ENCODE data around the gene TRAF1.

Gene TRAF1

DNA sequence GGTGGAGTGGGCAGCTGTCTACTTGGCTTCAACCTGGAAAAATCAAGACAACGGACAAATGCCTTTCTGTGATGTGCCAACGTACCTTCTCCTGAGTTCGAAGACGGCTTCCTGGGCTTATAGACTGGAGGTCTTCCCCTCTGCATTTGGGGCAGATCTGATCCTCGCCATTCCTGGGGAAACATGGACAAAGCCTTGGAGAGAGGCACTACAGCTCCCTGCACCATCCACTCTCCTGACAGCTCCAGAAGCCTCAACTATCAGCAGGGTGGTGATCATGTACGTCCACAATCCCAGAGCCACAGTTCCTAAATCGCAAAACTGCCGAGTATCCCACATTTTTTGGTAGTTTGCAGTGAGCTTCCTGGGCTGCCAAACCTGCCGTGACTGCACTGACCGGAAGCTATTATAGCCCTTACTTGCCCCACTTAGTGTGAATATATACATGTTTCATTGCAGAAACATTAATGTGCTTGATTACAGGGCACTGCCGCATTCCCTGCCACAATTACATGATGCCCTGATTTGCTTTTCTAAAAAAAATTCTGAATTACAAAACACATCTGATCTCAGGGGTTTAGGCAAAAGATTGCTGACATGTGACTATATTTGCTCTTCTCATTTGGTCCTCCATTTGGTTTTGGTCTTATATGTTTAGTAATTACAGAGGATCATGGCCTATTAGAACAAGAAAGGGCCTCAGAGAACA is 2.8 kb downstream of the TRAF1 start:
- no peaks in the 10 kb centered on the region for H3K9me3 ChIP-seq (ENCODE audit: control insufficient read depth, low read length)
- no peak overlapping the region for H3K27ac ChIP-seq (ENCODE audit: insufficient read depth, low read depth, low read length, poor library complexity, severe bottlenecking)
- H3K4me1 ChIP-seq (ENCODE audit: control insufficient read depth, insufficient read depth, low read length), result peaks cover 7% of the 10 kb centered on the region
- 95 to 96% methylated on average over 11 of the region's 11 CpGs for WGBS, 2 experiments
- no peak overlapping the region for H3K4me3 ChIP-seq (ENCODE audit: insufficient read depth, low read depth, low read length)
- H3K36me3 ChIP-seq (ENCODE audit: control insufficient read depth, insufficient read depth, low read length), result no peaks in the 10 kb centered on the region
- H3K27me3 ChIP-seq (ENCODE audit: control insufficient read depth, insufficient read depth, low read length, poor library complexity, severe bottlenecking), result peaks cover 10% of the 10 kb centered on the region

DNA sequence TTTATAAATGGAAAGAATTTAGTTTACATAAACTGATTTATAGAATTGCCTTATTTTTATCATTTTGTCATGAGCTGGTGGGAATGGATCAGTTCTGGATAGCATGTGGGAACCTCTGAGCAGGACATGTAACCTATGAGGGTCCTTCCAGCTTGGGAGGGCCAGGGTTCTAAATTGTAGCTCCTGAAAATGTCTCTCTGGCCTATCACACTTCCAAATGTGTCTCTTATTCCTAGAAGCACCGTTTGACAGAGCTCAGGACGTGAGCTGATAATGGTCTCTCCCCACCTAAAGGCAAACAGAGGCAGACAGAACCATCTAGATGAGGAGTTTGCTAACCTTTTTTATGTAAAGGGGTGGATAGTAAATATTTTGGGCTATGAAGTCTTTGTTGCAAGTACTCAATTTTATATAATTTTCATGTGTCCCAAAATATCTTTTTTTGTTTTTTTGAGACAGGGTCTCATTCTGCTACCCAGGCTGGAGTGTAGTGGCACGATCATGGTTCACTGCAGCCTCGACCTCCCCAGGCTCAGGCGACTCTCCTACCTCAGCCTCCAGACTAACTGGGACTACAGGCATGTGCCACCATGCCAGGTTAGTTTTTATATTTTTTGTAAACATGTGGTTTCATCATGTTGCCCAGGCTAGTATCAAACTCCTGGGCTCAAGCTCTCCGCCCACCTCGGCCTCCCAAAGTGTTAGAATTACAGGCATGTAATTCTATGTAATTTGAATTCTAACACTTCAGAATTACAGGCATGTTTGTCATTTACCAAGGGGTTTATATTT is 4.0 kb downstream of the TRAF1 start:
- WGBS, 2 experiments, result 82 to 84% methylated on average over 5 to 7 of the region's 7 CpGs
- peaks cover 7% of the 10 kb centered on the region for H3K4me1 ChIP-seq (ENCODE audit: control insufficient read depth, insufficient read depth, low read length)
- H3K4me3 ChIP-seq (ENCODE audit: insufficient read depth, low read depth, low read length), result no peak overlapping the region
- H3K27me3 ChIP-seq (ENCODE audit: control insufficient read depth, insufficient read depth, low read length, poor library complexity, severe bottlenecking), result no peaks in the 10 kb centered on the region
- H3K9me3 ChIP-seq (ENCODE audit: control insufficient read depth, low read length), result no peaks in the 10 kb centered on the region
- H3K27ac ChIP-seq (ENCODE audit: insufficient read depth, low read depth, low read length, poor library complexity, severe bottlenecking), result no peak overlapping the region
- H3K36me3 ChIP-seq (ENCODE audit: control insufficient read depth, insufficient read depth, low read length), result no peaks in the 10 kb centered on the region

DNA sequence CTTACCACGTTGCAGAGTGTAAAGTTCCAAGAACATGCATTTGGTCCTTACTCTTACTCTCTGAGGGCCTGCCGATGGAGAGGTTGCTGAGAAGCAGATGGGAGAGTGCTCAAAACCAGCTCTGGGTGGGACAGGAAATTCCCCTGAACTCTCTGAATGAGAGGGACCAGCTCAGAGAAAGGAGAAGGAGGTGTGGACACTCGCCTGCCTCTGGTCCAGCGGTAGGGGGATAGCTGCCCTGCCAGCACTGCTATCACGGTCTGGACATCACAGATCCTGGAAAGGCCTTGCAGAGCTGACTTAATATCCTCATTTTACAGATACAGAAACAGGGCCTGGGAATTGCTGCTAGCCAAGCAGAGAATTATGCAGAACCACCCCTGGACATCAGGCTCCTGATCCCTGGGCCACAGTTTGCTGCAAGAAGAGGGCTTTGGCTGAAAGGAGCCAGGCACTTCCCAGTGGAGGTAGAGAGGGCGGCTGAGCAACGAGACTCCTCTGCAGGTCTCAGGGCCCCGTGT is 4.9 kb downstream of the TRAF1 start:
- Histone ChIP-seq H3K27me3 (ENCODE audit: control insufficient read depth, insufficient read depth, low read length, poor library complexity, severe bottlenecking) (no peaks in the 10 kb centered on the region), H3K27ac (ENCODE audit: insufficient read depth, low read depth, low read length, poor library complexity, severe bottlenecking) (no peak overlapping the region), H3K4me3 (ENCODE audit: insufficient read depth, low read depth, low read length) (no peak overlapping the region), H3K9me3 (ENCODE audit: control insufficient read depth, low read length) (no peaks in the 10 kb centered on the region), H3K4me1 (ENCODE audit: control insufficient read depth, insufficient read depth, low read length) (peaks cover 7% of the 10 kb centered on the region), H3K36me3 (ENCODE audit: control insufficient read depth, insufficient read depth, low read length) (no peaks in the 10 kb centered on the region)
- 65 to 70% methylated on average over 8 of the region's 8 CpGs for WGBS, 2 experiments

DNA sequence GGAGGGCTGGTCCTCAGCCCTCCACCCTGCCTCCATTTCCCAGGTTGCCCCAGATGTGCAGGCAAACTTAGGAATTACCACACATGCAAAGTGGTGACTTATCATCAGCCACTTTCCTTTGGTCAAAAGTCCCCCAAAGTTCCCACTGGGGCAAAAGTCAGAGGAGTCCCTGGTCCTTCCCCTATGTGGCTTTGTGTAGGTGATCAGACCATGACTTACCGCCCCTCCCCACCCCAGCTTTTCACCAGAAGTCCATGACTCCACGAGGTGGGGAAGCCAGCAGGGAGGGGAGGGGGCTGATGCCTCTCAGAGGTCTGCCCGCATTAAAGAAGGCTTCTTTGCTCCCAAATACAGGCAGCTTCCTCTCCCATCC is 5.8 kb downstream of the TRAF1 start:
- Histone ChIP-seq H3K4me3 (ENCODE audit: insufficient read depth, low read depth, low read length) (no peak overlapping the region), H3K9me3 (ENCODE audit: control insufficient read depth, low read length) (no peaks in the 10 kb centered on the region), H3K36me3 (ENCODE audit: control insufficient read depth, insufficient read depth, low read length) (no peaks in the 10 kb centered on the region), H3K27ac (ENCODE audit: insufficient read depth, low read depth, low read length, poor library complexity, severe bottlenecking) (no peak overlapping the region), H3K4me1 (ENCODE audit: control insufficient read depth, insufficient read depth, low read length) (peaks cover 7% of the 10 kb centered on the region), H3K27me3 (ENCODE audit: control insufficient read depth, insufficient read depth, low read length, poor library complexity, severe bottlenecking) (no peaks in the 10 kb centered on the region)
- 56 to 64% methylated on average over 3 of the region's 3 CpGs for WGBS, 2 experiments

DNA sequence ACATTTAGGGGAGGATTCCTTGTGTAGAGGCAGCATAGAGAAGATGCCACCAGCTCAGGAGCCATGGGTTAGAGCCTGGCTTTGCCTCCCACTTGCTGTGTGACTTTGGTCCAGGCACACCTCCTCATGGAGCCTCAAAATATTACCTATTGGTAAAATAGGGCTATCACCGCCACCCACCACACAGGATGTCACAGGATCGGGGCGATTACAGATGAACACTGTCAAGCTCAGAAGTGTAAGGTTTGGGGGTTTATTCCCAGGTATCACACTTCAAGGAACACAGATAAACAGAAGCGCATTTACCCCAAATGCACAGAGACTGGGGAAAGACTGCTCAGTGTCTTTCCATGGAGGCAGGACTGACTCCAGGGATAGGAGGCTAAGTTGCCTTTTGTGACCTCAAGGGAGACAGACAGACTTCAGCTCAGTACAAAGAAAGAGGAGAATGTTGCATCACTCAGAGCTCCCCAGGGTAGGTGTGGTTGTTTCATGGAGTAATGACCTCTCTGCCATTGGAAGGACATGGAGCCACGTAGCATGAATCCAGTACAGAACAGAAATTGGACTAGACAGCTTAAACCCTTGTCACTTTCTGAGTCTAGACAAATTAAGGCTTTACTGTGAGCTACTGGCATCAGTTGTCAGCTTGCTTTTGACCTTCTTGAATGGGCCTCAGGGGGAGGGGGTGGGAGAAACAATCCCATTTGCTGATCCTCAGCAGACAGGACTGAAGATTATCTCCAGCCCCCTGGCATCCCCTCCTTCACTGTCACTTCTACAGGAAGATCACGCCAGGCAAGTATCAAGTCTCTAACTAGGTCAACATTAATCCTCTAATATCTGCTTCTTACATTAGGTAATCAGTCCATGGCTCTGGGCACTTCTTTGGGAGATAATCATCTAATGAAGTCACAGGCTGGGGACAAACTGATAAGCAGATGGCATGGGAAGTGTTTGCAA is 6.5 kb downstream of the TRAF1 start:
- H3K27ac ChIP-seq (ENCODE audit: insufficient read depth, low read depth, low read length, poor library complexity, severe bottlenecking), result no peak overlapping the region
- WGBS, 2 experiments, result 90 to 93% methylated on average over 6 of the region's 6 CpGs

DNA sequence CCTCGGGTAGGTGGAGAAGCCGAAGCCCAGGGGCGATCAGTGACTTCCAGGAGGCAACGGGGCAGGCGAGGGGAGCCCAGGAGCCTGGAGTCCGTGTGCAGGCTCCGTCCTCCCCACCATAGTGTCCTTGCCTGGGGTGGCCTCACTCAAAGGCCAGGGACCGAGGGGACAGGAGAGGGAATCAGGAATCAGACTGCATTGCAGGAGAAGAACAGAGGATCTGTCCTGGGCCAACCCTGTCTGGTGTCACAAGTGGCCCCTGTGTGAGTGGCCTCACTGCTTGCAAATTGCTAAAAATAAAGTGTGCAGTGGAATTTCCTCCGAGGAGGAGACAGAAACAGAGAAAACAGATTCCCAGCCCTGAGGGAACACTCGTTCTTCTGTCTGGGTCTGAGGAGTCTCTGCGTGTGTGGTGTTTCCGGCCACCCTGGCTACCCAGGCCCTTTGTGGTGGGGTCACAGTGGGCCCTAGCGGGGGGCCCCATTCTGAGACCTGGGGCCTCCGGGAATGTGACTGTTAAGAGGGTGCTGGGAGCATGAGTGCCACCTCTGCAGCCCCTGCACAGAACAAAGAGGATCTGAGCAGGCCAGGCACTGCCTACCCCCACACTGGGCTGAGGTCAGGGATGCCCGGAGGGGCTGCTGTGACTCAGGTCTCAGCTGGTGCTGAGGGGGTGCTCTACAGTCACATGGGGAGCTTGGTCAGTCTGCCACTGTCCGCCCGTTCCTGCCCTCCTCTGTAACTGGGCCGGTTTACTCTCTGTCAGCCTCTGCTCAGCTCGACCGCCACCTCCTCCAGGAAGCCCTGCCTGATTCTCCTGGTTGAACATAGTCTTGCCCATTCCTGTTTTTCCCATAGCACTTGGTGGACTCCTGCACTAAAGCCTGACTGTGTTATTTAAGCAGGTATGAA is 7.4 kb downstream of the TRAF1 start:
- H3K36me3 ChIP-seq (ENCODE audit: control insufficient read depth, insufficient read depth, low read length), result no peaks in the 10 kb centered on the region
- no peaks in the 10 kb centered on the region for H3K27me3 ChIP-seq (ENCODE audit: control insufficient read depth, insufficient read depth, low read length, poor library complexity, severe bottlenecking)
- no peak overlapping the region for H3K27ac ChIP-seq (ENCODE audit: insufficient read depth, low read depth, low read length, poor library complexity, severe bottlenecking)
- H3K4me3 ChIP-seq (ENCODE audit: insufficient read depth, low read depth, low read length), result no peak overlapping the region
- no peaks in the 10 kb centered on the region for H3K9me3 ChIP-seq (ENCODE audit: control insufficient read depth, low read length)
- peaks cover 7% of the 10 kb centered on the region for H3K4me1 ChIP-seq (ENCODE audit: control insufficient read depth, insufficient read depth, low read length)
- 88 to 91% methylated on average over 20 of the region's 20 CpGs for WGBS, 2 experiments

More for the DNA sequence above, 6.5 kb downstream of the TRAF1 start:
- no peaks in the 10 kb centered on the region for H3K9me3 ChIP-seq (ENCODE audit: control insufficient read depth, low read length)
- peaks cover 7% of the 10 kb centered on the region for H3K4me1 ChIP-seq (ENCODE audit: control insufficient read depth, insufficient read depth, low read length)
- no peaks in the 10 kb centered on the region for H3K27me3 ChIP-seq (ENCODE audit: control insufficient read depth, insufficient read depth, low read length, poor library complexity, severe bottlenecking)
- H3K36me3 ChIP-seq (ENCODE audit: control insufficient read depth, insufficient read depth, low read length), result no peaks in the 10 kb centered on the region
- no peak overlapping the region for H3K4me3 ChIP-seq (ENCODE audit: insufficient read depth, low read depth, low read length)

DNA sequence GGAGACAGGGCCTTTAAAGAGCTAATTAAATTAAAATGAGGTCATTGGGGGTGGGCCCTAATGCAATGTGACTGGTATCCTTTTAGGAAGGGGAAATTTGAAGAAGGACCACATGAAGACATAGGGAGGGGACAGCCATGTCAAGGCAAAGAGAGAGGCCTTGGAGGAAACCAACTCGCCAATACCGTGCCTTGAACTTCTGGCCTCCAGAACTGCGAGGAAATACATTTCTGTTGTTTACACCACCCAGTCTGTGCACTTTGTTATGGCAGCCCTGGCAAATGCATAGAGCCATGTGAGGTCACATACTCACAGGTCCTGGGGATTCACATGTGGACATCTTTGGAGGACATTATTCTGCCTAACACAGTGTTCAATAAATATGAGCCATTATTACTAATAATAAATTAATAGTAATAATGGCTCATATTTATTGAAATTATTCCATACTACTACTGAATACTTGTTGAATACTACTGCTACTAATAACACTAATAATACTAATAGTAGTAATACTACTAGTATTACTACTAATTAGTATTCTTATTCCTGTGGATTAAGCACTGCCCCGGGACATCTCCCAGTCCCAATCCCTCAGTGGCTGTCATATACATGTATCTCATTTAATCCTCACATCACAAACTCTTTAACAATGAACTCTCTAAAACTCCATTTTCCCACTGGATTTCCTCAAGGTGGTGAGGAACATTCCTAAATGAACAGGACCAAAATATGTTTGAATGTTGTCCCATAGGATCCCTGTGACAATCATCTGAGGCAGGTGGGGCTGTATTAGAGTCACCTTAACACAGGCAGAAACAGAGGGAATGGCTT is 8.4 kb downstream of the TRAF1 start:
- H3K27ac ChIP-seq (ENCODE audit: insufficient read depth, low read depth, low read length, poor library complexity, severe bottlenecking), result no peak overlapping the region

DNA sequence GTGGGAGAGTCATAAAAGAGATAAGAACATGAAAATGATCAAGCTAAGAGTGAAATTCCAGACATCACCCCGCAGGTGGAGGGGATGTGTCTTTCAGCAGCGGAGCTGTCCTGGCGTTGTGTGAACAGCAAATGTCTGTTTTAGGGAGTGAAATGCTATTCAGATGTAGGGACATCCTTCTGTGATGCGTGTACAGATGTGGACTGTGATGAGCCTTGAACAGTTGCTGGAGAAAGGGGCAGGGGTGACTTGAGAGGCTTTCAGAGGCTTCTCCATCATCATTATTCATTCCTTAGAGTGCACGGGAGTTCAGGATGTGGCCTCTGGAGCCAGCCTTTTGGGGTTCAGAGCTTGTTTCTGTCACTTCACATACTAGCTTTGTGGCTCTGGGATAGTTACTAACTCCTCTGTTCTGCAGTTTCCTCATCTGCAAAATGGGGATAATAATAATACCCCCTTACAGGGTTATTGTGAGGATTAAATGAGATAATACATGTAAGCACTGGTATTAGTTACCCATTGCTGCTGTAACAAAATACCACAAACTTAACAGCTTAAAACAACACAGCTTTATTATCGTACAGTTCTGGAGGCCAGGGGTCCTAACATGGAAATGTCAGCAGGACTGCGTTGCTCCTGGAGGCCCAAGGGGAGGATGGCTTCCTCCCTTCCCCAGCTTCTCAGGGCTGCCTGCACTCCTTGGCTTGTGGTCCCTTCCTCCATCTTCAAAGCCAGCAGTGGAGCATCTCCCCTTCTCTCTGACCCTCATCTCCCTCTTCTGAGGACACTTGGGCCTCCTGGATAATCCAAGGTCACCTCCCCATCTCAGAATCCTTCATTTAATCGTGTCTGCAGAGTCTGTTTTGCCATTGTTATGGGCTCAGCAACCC is 9.4 kb downstream of the TRAF1 start:
- 89 to 95% methylated on average over 8 of the region's 8 CpGs for WGBS, 2 experiments
- Histone ChIP-seq H3K36me3 (ENCODE audit: control insufficient read depth, insufficient read depth, low read length) (no peaks in the 10 kb centered on the region), H3K4me1 (ENCODE audit: control insufficient read depth, insufficient read depth, low read length) (peaks cover 7% of the 10 kb centered on the region), H3K27me3 (ENCODE audit: control insufficient read depth, insufficient read depth, low read length, poor library complexity, severe bottlenecking) (no peaks in the 10 kb centered on the region), H3K4me3 (ENCODE audit: insufficient read depth, low read depth, low read length) (no peak overlapping the region), H3K9me3 (ENCODE audit: control insufficient read depth, low read length) (no peaks in the 10 kb centered on the region), H3K27ac (ENCODE audit: insufficient read depth, low read depth, low read length, poor library complexity, severe bottlenecking) (no peak overlapping the region)

More for the DNA sequence above, 8.4 kb downstream of the TRAF1 start:
- WGBS, 2 experiments, result 96 to 97% methylated on average over 4 of the region's 4 CpGs
- Histone ChIP-seq H3K4me3 (ENCODE audit: insufficient read depth, low read depth, low read length) (no peak overlapping the region), H3K4me1 (ENCODE audit: control insufficient read depth, insufficient read depth, low read length) (peaks cover 7% of the 10 kb centered on the region), H3K27me3 (ENCODE audit: control insufficient read depth, insufficient read depth, low read length, poor library complexity, severe bottlenecking) (no peaks in the 10 kb centered on the region), H3K9me3 (ENCODE audit: control insufficient read depth, low read length) (no peaks in the 10 kb centered on the region), H3K36me3 (ENCODE audit: control insufficient read depth, insufficient read depth, low read length) (no peaks in the 10 kb centered on the region)
